ENCODE data around the gene NTSR1.

DNA sequence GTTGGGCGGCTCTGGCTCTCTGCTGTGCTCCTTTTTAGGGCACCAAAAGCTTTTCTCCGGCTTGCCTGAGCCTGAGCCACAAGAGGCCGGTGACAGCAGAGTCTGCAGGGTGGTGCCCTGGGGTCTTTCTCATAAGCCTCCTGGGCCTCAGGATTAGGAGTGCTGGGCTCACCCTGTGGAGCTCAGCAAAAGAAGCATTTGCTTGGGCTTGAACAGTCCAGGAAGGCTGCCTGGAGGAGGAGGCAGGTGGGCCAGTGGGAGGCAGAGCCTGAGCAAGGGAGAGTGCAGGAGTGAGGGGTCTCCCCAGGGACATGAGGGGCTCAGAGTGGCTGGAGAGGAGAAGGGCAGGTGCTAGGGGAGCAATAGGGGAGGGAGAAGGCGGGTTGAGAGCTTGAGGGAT is 54.8 kb downstream of the NTSR1 start:
- TF ChIP-seq POLR2A (IDR thresholded peaks at IDR 0.05), result no peak
- TF ChIP-seq, protein P1, sequence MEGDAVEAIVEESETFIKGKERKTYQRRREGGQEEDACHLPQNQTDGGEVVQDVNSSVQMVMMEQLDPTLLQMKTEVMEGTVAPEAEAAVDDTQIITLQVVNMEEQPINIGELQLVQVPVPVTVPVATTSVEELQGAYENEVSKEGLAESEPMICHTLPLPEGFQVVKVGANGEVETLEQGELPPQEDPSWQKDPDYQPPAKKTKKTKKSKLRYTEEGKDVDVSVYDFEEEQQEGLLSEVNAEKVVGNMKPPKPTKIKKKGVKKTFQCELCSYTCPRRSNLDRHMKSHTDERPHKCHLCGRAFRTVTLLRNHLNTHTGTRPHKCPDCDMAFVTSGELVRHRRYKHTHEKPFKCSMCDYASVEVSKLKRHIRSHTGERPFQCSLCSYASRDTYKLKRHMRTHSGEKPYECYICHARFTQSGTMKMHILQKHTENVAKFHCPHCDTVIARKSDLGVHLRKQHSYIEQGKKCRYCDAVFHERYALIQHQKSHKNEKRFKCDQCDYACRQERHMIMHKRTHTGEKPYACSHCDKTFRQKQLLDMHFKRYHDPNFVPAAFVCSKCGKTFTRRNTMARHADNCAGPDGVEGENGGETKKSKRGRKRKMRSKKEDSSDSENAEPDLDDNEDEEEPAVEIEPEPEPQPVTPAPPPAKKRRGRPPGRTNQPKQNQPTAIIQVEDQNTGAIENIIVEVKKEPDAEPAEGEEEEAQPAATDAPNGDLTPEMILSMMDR (IDR thresholded peaks at IDR 0.05), result no peak
- TF ChIP-seq POLR2AphosphoS5 (IDR thresholded peaks at IDR 0.05), result no peak

Measured in sigmoid colon (tissue), 4 donors.